ENCODE measurements around the gene SH2D7. TPM values are rescaled to one million over a fixed set of nuclear protein-coding genes. Genes with fewer than 3 reads are reported as not detected.

SH2D7 gene
- total RNA-seq, 2 experiments from 2014 or later: not detected

DNA sequence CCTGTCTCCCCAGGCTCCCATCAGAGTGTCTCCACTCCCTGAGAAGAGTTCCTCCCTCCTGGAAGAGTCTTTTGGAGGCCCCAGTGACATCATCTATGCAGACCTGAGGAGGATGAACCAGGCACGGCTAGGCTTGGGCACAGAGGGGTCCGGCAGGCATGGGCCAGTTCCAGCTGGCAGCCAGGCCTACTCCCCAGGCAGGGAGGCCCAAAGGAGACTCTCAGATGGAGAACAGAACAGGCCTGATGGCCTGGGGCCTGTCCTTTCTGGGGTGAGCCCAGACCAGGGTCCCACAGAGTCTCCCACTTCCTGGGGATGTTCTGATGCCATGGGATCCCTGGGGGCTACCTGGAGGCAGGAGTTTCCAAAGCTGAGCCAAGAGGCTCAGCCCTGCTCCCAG, 8.5 kb downstream of the SH2D7 start:
- no peak for DNase-seq
- POLR2A ChIA-PET: interaction anchor here (6.1 kb wide), 1 partner anchor 67 kb away, joined by 37 read pairs; no protein-coding TSS in a partner anchor
- H3K4me3 Mint-ChIP-seq: no peak overlapping the region
- CTCF ChIA-PET: interaction anchor here (0.7 to 1.4 kb wide), 2 partner anchors 66 to 95 kb away, joined by 3 read pairs; no protein-coding TSS in a partner anchor
- no peaks in the 10 kb centered on the region for H3K9me3 Mint-ChIP-seq
- no peaks in the 10 kb centered on the region for H3K27me3 Mint-ChIP-seq
- H3K4me1 Mint-ChIP-seq: peaks cover 45% of the 10 kb centered on the region
- peak overlapping the region; percentile 28 for H3K27ac Mint-ChIP-seq
- no peaks in the 10 kb centered on the region for H3K36me3 Mint-ChIP-seq (ENCODE audit: low read depth)

DNA sequence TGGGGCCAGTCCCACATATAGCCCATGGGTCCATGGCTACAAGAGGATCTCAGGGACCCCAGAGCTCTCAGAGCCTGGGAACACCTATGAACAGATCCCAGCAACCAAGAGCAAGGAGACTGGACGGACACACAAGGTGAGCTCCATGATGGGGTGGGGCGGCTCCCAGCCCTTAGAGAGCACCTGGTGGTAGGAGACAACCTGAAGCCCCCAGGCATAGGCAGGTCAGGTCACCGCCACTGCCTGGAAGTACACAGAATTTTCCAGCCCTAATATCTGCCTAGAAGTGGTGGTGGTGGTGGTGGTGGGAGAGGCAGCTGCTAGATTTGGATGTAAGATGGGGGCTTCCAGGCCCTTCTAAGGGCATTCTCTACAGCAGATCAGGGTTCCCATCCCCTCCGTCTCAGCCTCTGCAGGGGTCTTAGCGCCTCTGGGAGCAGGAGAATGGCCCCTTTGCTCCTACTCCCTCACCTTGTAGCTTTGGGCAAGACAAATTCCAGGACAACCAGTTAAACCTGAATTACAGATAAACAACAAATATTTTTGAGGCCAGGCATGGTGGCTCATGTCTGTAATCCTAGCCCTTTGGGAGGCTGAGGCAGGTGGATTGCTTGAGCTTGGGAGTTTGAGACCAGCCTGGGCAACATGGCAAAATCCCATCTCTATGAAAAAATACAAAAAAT, 9.2 kb downstream of the SH2D7 start:
- ChIA-PET CTCF (interaction anchor here (0.7 to 1.4 kb wide), 3 partner anchors 19 to 94 kb away, joined by 3 read pairs; no protein-coding TSS in a partner anchor), POLR2A (interaction anchor here (0.7 to 6.1 kb wide), 3 partner anchors 8 to 68 kb away, joined by 3 to 37 read pairs (median 17); no protein-coding TSS in a partner anchor)
- Mint-ChIP-seq H3K27me3 (no peaks in the 10 kb centered on the region), H3K4me1 (peaks cover 52% of the 10 kb centered on the region), H3K27ac (peak overlapping the region; percentile 88), H3K9me3 (no peaks in the 10 kb centered on the region), H3K4me3 (no peak overlapping the region), H3K36me3 (ENCODE audit: low read depth) (no peaks in the 10 kb centered on the region)
- DNase-seq: no peak

- Mint-ChIP-seq H3K4me3 (no peak overlapping the region), H3K9me3 (no peaks in the 10 kb centered on the region), H3K4me1 (peaks cover 57% of the 10 kb centered on the region), H3K27ac (peak overlapping the region; percentile 88), H3K27me3 (no peaks in the 10 kb centered on the region), H3K36me3 (ENCODE audit: low read depth) (no peaks in the 10 kb centered on the region)
- ChIA-PET CTCF (interaction anchor here (1.4 to 11.6 kb wide), 3 partner anchors 20 to 145 kb away, joined by 3 to 190 read pairs (median 3); no protein-coding TSS in a partner anchor), POLR2A (interaction anchor here (0.8 to 6.1 kb wide), 3 partner anchors 8 to 68 kb away, joined by 3 to 37 read pairs (median 17); no protein-coding TSS in a partner anchor)
- DNase-seq: no peak
Measured at GRCh38 chr15:78102211-78102610, 9.8 kb downstream of the SH2D7 start.

DNA sequence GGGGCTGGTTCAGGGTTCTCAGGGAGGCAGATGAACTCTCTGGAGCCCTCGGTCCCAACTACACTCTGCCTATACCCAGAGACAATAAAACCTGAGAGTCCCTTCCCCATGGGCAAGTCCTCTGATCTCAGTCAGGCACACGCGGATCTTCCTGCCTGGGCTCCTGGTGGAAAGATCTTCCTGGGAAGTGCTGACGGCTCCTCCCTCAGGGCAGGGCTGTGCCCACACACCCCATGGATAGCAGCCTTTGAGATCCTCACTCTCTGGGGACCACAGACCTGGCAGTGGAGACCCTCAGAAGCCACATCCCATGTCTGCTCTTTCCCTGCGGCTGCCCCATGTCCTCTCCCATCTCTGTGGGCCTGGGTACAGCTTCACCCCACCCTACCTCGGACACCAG, 10.4 kb downstream of the SH2D7 start:
- POLR2A ChIA-PET: interaction anchor here (0.8 to 6.1 kb wide), 7 partner anchors 9 to 163 kb away, joined by 3 to 37 read pairs (median 7); no protein-coding TSS in a partner anchor
- H3K4me3 Mint-ChIP-seq: no peak overlapping the region
- no peaks in the 10 kb centered on the region for H3K27me3 Mint-ChIP-seq
- peaks cover 62% of the 10 kb centered on the region for H3K4me1 Mint-ChIP-seq
- no peaks in the 10 kb centered on the region for H3K36me3 Mint-ChIP-seq (ENCODE audit: low read depth)
- H3K27ac Mint-ChIP-seq: peak overlapping the region; percentile 88
- H3K9me3 Mint-ChIP-seq: no peaks in the 10 kb centered on the region
- CTCF ChIA-PET: interaction anchor here (1.0 to 11.6 kb wide), 3 partner anchors 20 to 146 kb away, joined by 3 to 190 read pairs (median 3); no protein-coding TSS in a partner anchor
- no peak for DNase-seq

DNA sequence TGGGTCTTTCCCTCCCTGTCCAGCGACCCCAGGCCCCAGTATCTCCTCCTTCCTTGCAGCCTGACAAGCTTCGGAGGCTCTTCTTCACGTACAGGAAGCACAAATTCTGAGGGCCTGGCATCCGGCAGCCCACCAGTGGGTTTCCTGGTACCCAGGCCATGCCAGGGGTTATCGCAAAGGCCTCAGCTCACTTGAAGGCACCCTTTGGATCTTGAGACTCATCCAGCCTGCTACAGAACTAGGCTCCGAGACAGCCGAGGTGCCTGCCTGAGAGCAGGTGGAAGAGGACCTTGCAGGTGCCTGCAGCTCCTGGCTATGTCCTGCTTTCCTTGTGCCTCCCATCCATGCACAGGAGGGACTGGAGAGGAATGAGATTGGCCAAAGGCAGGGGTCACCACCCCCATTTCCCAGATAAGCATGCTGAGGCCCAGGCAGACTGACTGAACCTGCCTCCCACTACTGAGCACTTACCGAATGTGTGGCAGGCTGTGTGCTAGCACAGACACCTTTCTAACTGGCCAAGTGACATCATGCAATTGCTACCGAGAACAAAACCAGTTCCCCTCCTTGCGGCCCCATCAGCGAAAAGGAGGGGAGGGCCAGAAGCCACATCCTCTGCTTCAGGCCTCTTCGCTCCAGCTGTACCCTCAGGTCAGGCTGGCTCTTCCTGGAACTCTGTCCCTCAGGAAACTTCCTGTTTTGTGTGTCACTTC, 11.2 kb downstream of the SH2D7 start:
- Mint-ChIP-seq H3K4me3 (peak overlapping the region; percentile 55), H3K27me3 (no peaks in the 10 kb centered on the region), H3K4me1 (peaks cover 69% of the 10 kb centered on the region), H3K36me3 (ENCODE audit: low read depth) (no peaks in the 10 kb centered on the region), H3K9me3 (no peaks in the 10 kb centered on the region), H3K27ac (peak overlapping the region; percentile 88)
- ChIA-PET POLR2A (interaction anchor here (1.0 to 6.1 kb wide), 10 partner anchors 10 to 196 kb away, joined by 3 to 37 read pairs (median 7); partner anchors contain the start of genes SKIC8 and TBC1D2B), CTCF (interaction anchor here (0.6 to 11.6 kb wide), 4 partner anchors 9 to 147 kb away, joined by 3 to 190 read pairs (median 4); no protein-coding TSS in a partner anchor)
- DNase-seq: peak; percentile 87

GRCh38 chr15:78104119-78104479, 11.7 kb downstream of the SH2D7 start:
- Mint-ChIP-seq H3K9me3 (no peaks in the 10 kb centered on the region), H3K27ac (peak overlapping the region; percentile 88), H3K4me1 (peaks cover 71% of the 10 kb centered on the region), H3K27me3 (no peaks in the 10 kb centered on the region), H3K4me3 (peak overlapping the region; percentile 55), H3K36me3 (ENCODE audit: low read depth) (no peaks in the 10 kb centered on the region)
- no peak for DNase-seq
- POLR2A ChIA-PET: interaction anchor here (0.6 to 6.1 kb wide), 12 partner anchors 10 to 195 kb away, joined by 3 to 37 read pairs (median 6); partner anchors contain the start of genes SKIC8 and TBC1D2B
- CTCF ChIA-PET: interaction anchor here (0.6 to 11.6 kb wide), 4 partner anchors 9 to 147 kb away, joined by 3 to 190 read pairs (median 58); no protein-coding TSS in a partner anchor

GRCh38 chr15:78104566-78105475, 12.5 kb downstream of the SH2D7 start:
- Mint-ChIP-seq H3K9me3 (no peaks in the 10 kb centered on the region), H3K4me3 (peak overlapping the region; percentile 4), H3K27ac (peak overlapping the region; percentile 88), H3K4me1 (peaks cover 71% of the 10 kb centered on the region), H3K36me3 (ENCODE audit: low read depth) (no peaks in the 10 kb centered on the region), H3K27me3 (no peaks in the 10 kb centered on the region)
- DNase-seq: peak; percentile 63
- ChIA-PET POLR2A (interaction anchor here (0.6 to 6.1 kb wide), 13 partner anchors 22 to 195 kb away, joined by 3 to 37 read pairs (median 5); partner anchors contain the start of gene SKIC8), CTCF (interaction anchor here (1.0 to 11.6 kb wide), 5 partner anchors 25 to 148 kb away, joined by 3 to 190 read pairs (median 3); no protein-coding TSS in a partner anchor)

DNA sequence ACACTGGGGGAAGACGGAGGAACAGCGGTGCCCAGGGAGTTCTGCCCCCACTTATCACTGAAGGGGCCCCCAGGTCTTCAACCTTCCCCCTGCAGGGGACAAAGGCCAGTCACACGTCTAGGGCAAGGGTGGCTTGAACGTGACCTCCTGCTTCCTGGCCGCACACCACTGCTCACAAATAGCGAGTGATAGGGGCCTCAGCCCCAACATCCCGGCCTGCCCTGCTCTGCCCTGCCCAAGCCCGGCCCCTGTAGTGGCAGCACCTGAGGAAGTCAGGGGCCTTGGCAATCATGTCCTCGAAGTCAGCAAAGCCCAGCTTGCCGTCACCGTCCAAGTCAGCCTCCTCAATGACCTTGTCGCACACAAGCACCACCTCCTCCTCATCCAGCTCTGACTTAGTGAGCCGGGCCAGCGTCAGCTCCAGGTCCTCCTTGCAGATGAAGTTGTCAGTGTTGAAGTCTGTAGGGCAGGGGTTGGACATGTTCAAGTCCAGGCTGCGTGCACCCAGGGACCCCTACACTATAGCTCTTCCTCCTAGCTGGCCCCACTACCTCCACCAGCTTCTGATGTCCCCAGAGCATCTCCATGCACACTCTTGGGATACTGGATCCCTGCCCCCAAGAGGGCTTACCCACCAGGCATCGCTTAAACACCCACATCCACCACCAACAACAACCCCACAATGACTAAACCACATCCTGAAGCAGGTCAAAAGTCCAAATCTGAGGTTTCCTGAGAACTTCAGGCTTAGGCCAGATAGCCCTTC, 13.3 kb downstream of the SH2D7 start:
- POLR2A ChIA-PET: interaction anchor here (0.7 to 6.1 kb wide), 10 partner anchors 17 to 160 kb away, joined by 3 to 37 read pairs (median 4); partner anchors contain the start of gene IDH3A
- DNase-seq: peak; percentile 57
- Mint-ChIP-seq H3K27me3 (no peaks in the 10 kb centered on the region), H3K9me3 (no peaks in the 10 kb centered on the region), H3K27ac (peak overlapping the region; percentile 88), H3K36me3 (ENCODE audit: low read depth) (no peaks in the 10 kb centered on the region), H3K4me1 (peaks cover 71% of the 10 kb centered on the region), H3K4me3 (peak overlapping the region; percentile 46)
- CTCF ChIA-PET: interaction anchor here (1.0 to 11.6 kb wide), 5 partner anchors 26 to 149 kb away, joined by 3 to 190 read pairs (median 3); no protein-coding TSS in a partner anchor

GRCh38 chr15:78107471-78107870, 15.1 kb downstream of the SH2D7 start:
- ChIA-PET CTCF (interaction anchor here (0.7 to 11.6 kb wide), 25 partner anchors 15 to 331 kb away, joined by 3 to 190 read pairs (median 13); partner anchors contain the start of genes CIB2, IDH3A, IREB2 and SH2D7), POLR2A (interaction anchor here (0.6 to 1.9 kb wide), 5 partner anchors 30 to 96 kb away, joined by 3 to 10 read pairs (median 6); partner anchors contain the start of gene TBC1D2B)
- H3K4me1 Mint-ChIP-seq: peaks cover 61% of the 10 kb centered on the region
- no peak overlapping the region for H3K4me3 Mint-ChIP-seq
- H3K27me3 Mint-ChIP-seq: no peaks in the 10 kb centered on the region
- no peaks in the 10 kb centered on the region for H3K9me3 Mint-ChIP-seq
- no peak overlapping the region for H3K27ac Mint-ChIP-seq
- no peaks in the 10 kb centered on the region for H3K36me3 Mint-ChIP-seq (ENCODE audit: low read depth)
- no peak for DNase-seq

DNA sequence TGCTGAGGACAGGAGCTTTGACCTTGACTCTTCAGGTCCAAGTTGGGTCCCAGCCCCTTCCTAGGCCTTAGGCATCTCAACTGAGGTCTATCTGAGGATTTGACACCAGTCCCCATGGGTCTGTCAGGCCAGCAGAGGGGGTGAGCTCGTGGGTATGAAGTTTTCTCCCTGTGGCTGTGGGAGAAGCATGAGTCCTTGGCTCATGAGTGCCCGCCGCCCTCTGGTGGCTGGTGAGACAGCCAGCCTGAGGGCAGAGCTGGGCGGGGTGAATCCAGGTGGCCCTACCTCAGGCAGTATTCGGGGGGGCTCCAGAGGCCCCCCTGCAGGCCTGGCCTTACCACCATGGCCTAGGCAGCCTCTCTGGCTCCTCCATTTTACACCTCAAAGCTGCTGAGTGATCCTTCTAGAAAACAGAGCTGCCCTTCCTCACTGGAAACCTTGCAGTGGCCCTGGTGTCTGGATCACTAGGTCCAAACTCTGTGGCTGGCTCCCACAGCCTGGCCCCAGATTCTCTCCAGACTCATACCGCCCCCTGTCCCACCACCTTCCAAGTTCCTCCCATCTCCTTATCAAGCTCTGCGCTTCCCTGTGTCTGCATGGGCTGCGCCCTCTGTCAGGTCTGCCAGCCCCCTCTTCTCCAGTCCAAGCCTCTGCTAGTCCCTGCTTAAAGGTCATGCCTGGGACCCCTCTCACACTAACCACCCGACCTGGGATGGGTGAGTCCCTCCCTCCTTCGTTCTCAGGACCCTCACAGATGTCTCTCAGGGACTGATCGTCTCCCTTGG, 16.1 kb downstream of the SH2D7 start:
- H3K4me1 Mint-ChIP-seq: peaks cover 51% of the 10 kb centered on the region
- peak; percentile 88 for DNase-seq
- H3K9me3 Mint-ChIP-seq: no peaks in the 10 kb centered on the region
- H3K27ac Mint-ChIP-seq: no peak overlapping the region
- H3K4me3 Mint-ChIP-seq: no peak overlapping the region
- ChIA-PET CTCF (interaction anchor here (0.7 to 11.6 kb wide), 57 partner anchors 10 to 333 kb away, joined by 3 to 190 read pairs (median 5); partner anchors contain the start of genes ACSBG1, CIB2, IDH3A and IREB2), POLR2A (interaction anchor here (0.5 to 1.9 kb wide), 17 partner anchors 25 to 329 kb away, joined by 3 to 10 read pairs (median 4); partner anchors contain the start of gene TBC1D2B)
- no peaks in the 10 kb centered on the region for H3K36me3 Mint-ChIP-seq (ENCODE audit: low read depth)
- no peaks in the 10 kb centered on the region for H3K27me3 Mint-ChIP-seq

Data from activated CD4-positive, alpha-beta memory T cell treated with anti-CD3 and anti-CD28 coated beads, Interleukin-2, amount 10 ng/mL, durations not matched to agents 7 days and 5 days (primary cell).